ENCODE measurements around the gene ZFHX3. TPM values are rescaled to one million over a fixed set of nuclear protein-coding genes. Genes with fewer than 3 reads are reported as not detected.

Gene ZFHX3
- total and polyA plus RNA-seq, 11 donors: 3.8 to 21.6 (median 13.6) TPM

DNA sequence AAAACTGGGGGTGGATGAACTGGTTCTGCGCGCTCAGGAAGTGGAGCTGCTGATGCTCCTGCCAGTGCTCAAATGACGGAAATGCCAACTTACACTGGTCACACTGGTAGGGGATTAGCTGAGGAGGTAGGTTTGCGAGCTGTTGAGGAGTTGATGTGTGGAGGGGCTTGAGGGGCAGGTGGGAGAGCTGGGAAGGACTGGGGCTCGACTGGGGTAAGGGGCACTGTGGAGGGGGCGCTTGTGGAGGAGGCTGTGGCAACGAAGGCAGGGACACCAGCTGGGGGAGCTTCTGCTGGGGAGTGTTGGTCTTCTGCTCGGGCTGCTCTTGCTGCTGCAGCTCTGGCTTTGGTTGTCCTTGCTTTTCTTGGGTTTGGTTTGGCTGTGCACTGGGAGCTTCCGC lies 252.9 kb downstream of the ZFHX3 start:
- Histone ChIP-seq H3K4me1 (peaks cover 0 to 16% (median 0%) of the 10 kb centered on the region in 12 donors), H3K27me3 (no peaks in the 10 kb centered on the region), H3K4me3 (no peak overlapping the region), H3K27ac (no peak overlapping the region), H3K36me3 (peaks cover 0 to 82% (median 71%) of the 10 kb centered on the region in 9 donors), H3K9me3 (no peaks in the 10 kb centered on the region)
- intact Hi-C loops (cut with DNase I): no loop called here
- 96 to 97% (median 97%) methylated on average over 9 of the region's 9 CpGs for WGBS, 4 donors
- ATAC-seq: no peak
- TF ChIP-seq POLR2A (IDR thresholded peaks at IDR 0.05) (no peak), CTCF (IDR thresholded peaks at IDR 0.05) (no peak)
- DNase-seq: no peak

GRCh38 chr16:72794319-72794718 lies 253.6 kb downstream of the ZFHX3 start:
- ATAC-seq (no peak), DNase-seq (peak in 1 of 5 donors; percentile 56)
- Histone ChIP-seq H3K36me3 (peaks cover 0 to 78% (median 64%) of the 10 kb centered on the region in 9 donors), H3K27me3 (no peaks in the 10 kb centered on the region), H3K4me1 (peaks cover 0 to 17% (median 2%) of the 10 kb centered on the region in 12 donors), H3K27ac (no peak overlapping the region), H3K4me3 (no peak overlapping the region), H3K9me3 (no peaks in the 10 kb centered on the region)
- WGBS, 4 donors: 82 to 87% (median 85%) methylated on average over 12 to 13 of the region's 13 CpGs
- intact Hi-C loops (cut with DNase I): no loop called here
- TF ChIP-seq CTCF (IDR thresholded peaks at IDR 0.05): no peak
- TF ChIP-seq POLR2A (IDR thresholded peaks at IDR 0.05): no peak

DNA sequence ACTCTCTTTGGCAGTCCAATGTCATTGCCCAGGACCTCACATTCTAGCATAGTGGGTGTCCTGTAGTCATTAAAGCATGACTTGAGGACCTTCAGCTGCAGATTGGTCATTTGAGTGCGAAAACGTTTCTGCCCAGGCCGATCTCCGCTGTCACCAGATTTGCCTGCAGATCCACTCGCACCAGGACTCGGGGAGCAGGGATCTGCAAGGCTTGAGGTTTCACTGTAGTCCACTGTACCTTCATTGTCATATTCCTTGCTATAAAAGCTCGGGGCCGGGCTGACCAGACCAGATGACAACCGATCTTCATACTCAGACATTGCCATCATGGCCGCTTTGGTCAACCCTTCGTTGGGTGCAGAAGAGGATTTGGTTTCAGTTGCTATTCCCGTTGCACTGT lies 254.2 kb downstream of the ZFHX3 start:
- TF ChIP-seq POLR2A (IDR thresholded peaks at IDR 0.05) (no peak), CTCF (IDR thresholded peaks at IDR 0.05) (no peak)
- intact Hi-C loops (cut with DNase I): no loop called here
- no peaks in the 10 kb centered on the region for H3K9me3 ChIP-seq
- H3K4me1 ChIP-seq: peaks cover 0 to 19% (median 4%) of the 10 kb centered on the region in 12 donors
- no peak overlapping the region for H3K27ac ChIP-seq
- DNase-seq (no peak), ATAC-seq (no peak)
- 97 to 98% (median 97%) methylated on average over 12 of the region's 12 CpGs for WGBS, 4 donors
- H3K36me3 ChIP-seq: peaks cover 0 to 72% (median 58%) of the 10 kb centered on the region in 9 donors
- H3K27me3 ChIP-seq: no peaks in the 10 kb centered on the region
- no peak overlapping the region for H3K4me3 ChIP-seq

GRCh38 chr16:72793017-72793416 lies 254.9 kb downstream of the ZFHX3 start:
- TF ChIP-seq CTCF (IDR thresholded peaks at IDR 0.05) (no peak), POLR2A (IDR thresholded peaks at IDR 0.05) (no peak)
- H3K4me1 ChIP-seq: peaks cover 0 to 19% (median 3%) of the 10 kb centered on the region in 12 donors
- H3K36me3 ChIP-seq: peaks cover 0 to 68% (median 55%) of the 10 kb centered on the region in 9 donors
- ATAC-seq (no peak), DNase-seq (no peak)
- H3K9me3 ChIP-seq: no peaks in the 10 kb centered on the region
- intact Hi-C loops (cut with DNase I): no loop called here
- no peaks in the 10 kb centered on the region for H3K27me3 ChIP-seq
- H3K4me3 ChIP-seq: no peak overlapping the region
- 95 to 98% (median 96%) methylated on average over 5 of the region's 5 CpGs for WGBS, 4 donors
- no peak overlapping the region for H3K27ac ChIP-seq

Data from heart left ventricle (tissue), 16 donors.